GM10248 (cell line): Measurements from ENCODE around the gene AKT3.

ENCODE experiments used
- CTCF ChIA-PET: fragments of 300-600 bp; sonication (Branson Sonifier 250); formaldehyde crosslinking; extraction: SDS; loops from one replicate; lab custom pipeline; 2021; ENCODE audit warnings: antibody characterized with exemption; lab: Yijun Ruan, JAX
- POLR2A ChIA-PET: fragments of 350-650 bp; sonication (Branson Sonifier 250); formaldehyde crosslinking; extraction: SDS; loops from one replicate; lab custom pipeline; 2020; ENCODE audit warnings: antibody characterized with exemption; lab: Yijun Ruan, JAX
- DNase-seq: peaks from one replicate; pipeline ENCODE4 v3.0.0; 2012; ENCODE audit errors: extremely low spot score
- TF ChIP-seq, protein P1 (sequence below): IDR thresholded peaks from 2 replicates; pipeline ENCODE4 v1.5.1; 2012; ENCODE audit warnings: mild to moderate bottlenecking, low read depth; ENCODE audit errors: extremely low read depth, missing control alignments, control extremely low read depth

AKT3 gene

DNA sequence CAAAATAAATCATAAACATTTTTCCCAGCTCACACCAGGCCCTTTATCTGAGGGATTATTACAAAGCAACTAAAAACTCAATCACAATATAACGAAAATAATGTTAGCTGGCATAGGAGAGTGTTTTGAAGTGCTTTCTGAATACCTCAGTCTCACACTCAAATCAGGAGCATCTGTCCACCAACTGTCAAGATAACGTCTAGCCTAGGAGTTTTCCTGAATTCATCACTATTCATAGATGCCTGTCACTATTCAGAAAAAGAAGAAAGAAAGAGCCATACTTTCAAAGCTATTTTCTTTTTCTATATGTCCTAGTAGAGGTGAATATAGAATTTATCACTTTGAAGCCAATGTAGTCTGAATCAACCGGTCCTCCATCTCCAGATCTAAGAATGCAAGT lies 127.0 kb downstream of the AKT3 start:
- CTCF ChIA-PET, result no interaction called here
- TF ChIP-seq, protein P1, sequence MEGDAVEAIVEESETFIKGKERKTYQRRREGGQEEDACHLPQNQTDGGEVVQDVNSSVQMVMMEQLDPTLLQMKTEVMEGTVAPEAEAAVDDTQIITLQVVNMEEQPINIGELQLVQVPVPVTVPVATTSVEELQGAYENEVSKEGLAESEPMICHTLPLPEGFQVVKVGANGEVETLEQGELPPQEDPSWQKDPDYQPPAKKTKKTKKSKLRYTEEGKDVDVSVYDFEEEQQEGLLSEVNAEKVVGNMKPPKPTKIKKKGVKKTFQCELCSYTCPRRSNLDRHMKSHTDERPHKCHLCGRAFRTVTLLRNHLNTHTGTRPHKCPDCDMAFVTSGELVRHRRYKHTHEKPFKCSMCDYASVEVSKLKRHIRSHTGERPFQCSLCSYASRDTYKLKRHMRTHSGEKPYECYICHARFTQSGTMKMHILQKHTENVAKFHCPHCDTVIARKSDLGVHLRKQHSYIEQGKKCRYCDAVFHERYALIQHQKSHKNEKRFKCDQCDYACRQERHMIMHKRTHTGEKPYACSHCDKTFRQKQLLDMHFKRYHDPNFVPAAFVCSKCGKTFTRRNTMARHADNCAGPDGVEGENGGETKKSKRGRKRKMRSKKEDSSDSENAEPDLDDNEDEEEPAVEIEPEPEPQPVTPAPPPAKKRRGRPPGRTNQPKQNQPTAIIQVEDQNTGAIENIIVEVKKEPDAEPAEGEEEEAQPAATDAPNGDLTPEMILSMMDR, result no peak
- POLR2A ChIA-PET, result no interaction called here
- DNase-seq, result no peak

DNA sequence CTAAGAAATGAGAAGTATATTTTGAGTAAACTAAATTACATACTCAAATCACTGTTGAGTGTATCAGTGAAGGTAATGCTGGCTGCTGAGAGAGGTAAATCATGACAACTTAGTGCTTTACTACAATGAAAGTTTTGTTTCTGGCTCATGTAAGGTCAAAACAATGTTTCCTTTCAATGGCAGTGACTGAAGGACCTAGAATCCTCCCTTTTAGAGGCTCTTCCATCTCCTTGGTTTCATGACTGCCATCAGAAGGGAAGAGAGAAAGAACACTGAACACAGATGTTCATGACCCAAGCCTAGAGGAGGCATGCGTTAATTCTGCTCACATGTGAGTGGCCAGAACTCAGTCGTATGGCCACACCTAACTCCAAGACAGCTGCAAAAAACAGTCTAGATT lies 130.6 kb downstream of the AKT3 start:
- ChIA-PET CTCF (no interaction called here), POLR2A (no interaction called here)
- DNase-seq, result no peak
- TF ChIP-seq, protein P1, result no peak

DNA sequence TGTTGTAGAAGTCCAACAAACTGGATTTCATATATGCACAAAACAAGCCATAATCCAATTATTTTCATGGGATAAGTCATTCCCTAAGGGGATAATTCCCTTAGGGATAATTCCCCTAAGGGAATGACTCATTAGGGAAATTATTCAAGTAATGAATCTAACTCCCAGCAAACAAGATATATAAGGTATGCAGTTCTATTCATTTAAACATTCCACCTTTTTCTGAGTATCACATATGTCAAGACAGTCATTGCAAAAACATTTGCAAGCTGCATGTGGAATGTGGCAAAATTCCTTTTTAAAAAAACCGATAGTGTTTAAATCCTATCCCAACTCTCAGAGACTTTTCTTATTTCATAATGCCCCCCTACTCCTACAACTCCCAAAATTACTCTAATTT lies 131.2 kb downstream of the AKT3 start:
- ChIA-PET POLR2A (no interaction called here), CTCF (no interaction called here)
- TF ChIP-seq, protein P1, result no peak
- DNase-seq, result no peak

DNA sequence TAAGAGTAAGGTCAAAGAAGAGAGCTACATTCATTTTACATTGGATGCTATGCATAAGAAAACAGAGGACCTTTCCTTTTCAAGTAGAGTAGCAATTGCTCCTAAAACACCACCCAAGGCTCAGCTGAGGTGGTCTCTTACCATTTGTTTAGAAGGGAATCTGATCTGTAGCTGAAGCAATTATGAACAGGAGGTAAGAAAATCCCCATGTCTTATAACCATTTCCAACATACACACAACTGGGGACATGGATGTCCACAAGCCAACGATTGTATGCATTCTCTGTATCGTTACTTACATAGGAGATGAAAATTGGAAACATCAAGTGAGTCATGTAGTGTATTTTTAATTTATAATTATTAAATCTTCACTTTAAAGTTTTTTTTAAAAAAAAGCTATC lies 132.0 kb downstream of the AKT3 start:
- POLR2A ChIA-PET, result no interaction called here
- DNase-seq, result no peak
- CTCF ChIA-PET, result no interaction called here
- TF ChIP-seq, protein P1, result no peak

DNA sequence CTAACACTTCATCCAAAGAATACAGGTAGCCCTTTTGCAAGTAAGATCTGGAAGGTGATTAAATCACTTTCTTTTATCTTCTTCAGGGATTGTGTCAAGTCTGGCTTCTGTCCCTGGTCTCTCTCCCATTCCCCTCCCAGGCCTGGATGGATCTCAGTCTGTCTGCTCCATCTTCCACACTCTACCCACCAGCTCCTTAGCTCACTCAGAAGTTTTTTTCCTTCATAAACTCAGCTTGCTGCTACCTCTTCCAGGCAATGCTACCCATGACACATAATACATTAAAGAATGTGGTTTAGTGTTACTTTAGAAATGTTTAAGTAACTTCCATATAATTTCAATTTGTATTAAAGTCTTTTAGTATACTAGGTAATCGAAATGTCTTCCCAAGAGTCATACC lies 133.1 kb downstream of the AKT3 start:
- POLR2A ChIA-PET, result no interaction called here
- TF ChIP-seq, protein P1, result no peak
- DNase-seq, result no peak
- CTCF ChIA-PET, result no interaction called here

DNA sequence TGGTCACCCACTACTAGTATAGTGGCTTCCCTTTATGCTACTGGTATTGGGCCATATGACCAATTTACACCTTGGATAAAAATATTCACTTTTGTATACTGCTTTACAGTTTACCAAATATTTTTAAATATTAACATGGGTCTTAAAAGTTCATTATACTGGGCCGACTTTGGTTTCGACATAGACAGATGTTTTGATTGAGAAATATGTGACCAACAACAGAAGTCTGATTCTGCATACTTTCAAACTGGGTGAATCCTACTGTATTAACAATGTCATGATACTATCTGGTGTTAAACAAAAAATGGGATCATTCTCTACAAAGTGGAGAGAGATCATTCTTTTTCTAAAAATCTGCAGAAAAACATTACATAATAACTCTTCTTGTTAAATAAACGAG lies 134.8 kb downstream of the AKT3 start:
- no peak for DNase-seq
- TF ChIP-seq, protein P1, result no peak
- ChIA-PET CTCF (no interaction called here), POLR2A (no interaction called here)
